ENCODE results near the gene CABLES1. TPM values are rescaled to one million over a fixed set of nuclear protein-coding genes. Genes with fewer than 3 reads are reported as not detected.

The CABLES1 gene
- total RNA-seq, 1 experiment from 2014 or later, result 16.2 TPM

DNA sequence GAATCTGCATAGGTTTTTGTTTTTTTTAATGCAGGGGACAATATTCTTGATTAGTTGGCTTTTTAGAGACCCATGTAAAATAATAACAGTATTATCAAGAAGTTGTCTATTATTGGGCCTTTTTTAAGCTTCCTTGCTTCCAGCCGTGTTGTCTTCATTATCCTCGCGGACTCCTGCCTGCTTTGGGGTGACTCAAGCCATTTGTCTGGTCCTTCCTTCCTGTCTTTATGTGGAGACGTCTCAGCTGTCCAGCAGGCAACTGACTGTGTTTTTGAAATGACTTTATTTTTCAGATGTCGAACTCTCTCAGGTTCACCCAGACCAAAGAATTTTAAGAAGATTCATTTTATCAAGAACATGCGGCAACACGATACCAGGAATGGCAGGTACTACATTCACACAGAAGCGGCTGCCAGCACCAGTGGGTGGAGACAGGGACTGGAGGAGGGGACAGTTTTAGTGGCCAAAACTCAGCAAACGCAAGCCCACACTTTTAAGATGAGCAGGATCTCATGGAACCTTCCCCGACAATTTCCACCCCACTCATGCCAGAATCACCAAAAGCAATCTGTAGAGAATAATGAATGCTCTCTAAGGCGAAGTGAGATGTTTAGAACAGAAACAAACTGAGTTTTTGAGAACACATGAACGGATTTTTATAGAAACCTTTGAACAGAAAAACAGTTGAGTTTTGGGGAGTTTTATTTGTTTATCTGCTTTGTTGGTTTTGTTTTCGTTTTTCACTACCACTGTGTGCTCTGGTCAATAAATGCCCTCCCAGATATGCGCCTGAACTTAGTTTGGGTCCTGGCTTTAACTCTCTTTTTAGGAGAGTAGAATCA lies 59.1 kb downstream of the CABLES1 start:
- Mint-ChIP-seq H3K9me3 (ENCODE audit: low read depth, unreplicated experiment) (no peaks in the 10 kb centered on the region), H3K36me3 (ENCODE audit: insufficient read depth, unreplicated experiment) (peaks cover 6% of the 10 kb centered on the region), H3K27ac (ENCODE audit: unreplicated experiment) (no peak overlapping the region), H3K4me1 (ENCODE audit: low read depth, unreplicated experiment) (no peaks in the 10 kb centered on the region), H3K27me3 (ENCODE audit: unreplicated experiment) (no peaks in the 10 kb centered on the region), H3K4me3 (ENCODE audit: low read depth, unreplicated experiment) (no peak overlapping the region)
- BruUV-seq (replicated peaks), result no TSS peak
- DNase-seq, result no peak
- CTCF ChIA-PET, result no interaction called here
- intact Hi-C loops (cut with micrococcal nuclease; ENCODE audit: unreplicated experiment), result no loop called here
- TF ChIP-seq, protein P1, sequence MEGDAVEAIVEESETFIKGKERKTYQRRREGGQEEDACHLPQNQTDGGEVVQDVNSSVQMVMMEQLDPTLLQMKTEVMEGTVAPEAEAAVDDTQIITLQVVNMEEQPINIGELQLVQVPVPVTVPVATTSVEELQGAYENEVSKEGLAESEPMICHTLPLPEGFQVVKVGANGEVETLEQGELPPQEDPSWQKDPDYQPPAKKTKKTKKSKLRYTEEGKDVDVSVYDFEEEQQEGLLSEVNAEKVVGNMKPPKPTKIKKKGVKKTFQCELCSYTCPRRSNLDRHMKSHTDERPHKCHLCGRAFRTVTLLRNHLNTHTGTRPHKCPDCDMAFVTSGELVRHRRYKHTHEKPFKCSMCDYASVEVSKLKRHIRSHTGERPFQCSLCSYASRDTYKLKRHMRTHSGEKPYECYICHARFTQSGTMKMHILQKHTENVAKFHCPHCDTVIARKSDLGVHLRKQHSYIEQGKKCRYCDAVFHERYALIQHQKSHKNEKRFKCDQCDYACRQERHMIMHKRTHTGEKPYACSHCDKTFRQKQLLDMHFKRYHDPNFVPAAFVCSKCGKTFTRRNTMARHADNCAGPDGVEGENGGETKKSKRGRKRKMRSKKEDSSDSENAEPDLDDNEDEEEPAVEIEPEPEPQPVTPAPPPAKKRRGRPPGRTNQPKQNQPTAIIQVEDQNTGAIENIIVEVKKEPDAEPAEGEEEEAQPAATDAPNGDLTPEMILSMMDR (IDR thresholded peaks at IDR 0.05; ENCODE audit: unreplicated experiment), result no peak

DNA sequence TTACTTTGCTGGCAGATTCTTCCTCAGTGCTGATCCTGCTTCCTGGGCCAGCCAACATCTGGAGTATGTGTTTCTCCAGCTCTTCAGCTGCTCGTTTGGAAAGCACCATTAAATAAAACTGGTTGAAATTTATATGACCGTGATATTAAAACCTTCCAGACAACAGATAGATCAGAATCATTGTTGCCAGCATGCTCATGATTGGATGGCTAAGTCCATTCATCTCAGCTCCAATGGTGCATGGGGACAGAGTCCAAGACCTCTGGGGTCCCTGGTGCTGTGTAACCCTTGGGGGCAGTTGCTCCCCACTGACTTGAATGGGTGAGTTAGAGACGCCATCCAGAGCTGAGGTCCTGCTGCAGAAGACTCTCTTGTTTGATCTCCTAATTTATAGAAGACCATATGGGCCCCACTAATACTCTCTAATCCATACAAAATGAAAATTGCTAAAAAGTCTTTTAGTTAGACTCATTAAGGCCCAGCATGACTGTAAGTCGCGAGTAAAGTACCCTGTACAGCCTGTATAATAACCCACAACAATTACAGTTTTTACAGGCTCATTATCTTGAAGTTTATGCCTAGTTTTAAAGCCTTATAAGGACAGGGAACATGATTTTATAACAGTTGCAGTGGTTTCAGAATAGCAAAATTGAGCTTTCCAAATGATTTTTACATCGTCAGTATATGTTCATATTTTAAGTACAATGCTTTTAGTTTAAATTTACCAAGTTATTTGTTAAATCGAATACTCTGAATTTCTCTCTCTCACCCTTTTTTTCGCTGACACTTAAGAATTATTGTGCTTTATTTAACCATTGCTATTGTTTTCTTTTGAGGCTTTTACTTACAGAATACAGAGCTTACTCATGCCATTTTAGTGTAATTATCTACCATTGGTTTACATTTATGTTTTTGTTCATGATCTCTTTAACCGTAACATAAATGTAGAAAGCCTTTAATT lies 60.0 kb downstream of the CABLES1 start:
- BruUV-seq (replicated peaks), result no TSS peak
- DNase-seq, result no peak
- intact Hi-C loops (cut with micrococcal nuclease; ENCODE audit: unreplicated experiment), result no loop called here
- peaks cover 6% of the 10 kb centered on the region for H3K36me3 Mint-ChIP-seq (ENCODE audit: insufficient read depth, unreplicated experiment)
- no peak overlapping the region for H3K4me3 Mint-ChIP-seq (ENCODE audit: low read depth, unreplicated experiment)
- CTCF ChIA-PET, result no interaction called here
- H3K4me1 Mint-ChIP-seq (ENCODE audit: low read depth, unreplicated experiment), result no peaks in the 10 kb centered on the region
- H3K27me3 Mint-ChIP-seq (ENCODE audit: unreplicated experiment), result no peaks in the 10 kb centered on the region
- no peaks in the 10 kb centered on the region for H3K9me3 Mint-ChIP-seq (ENCODE audit: low read depth, unreplicated experiment)
- TF ChIP-seq, protein P1 (IDR thresholded peaks at IDR 0.05; ENCODE audit: unreplicated experiment), result no peak
- H3K27ac Mint-ChIP-seq (ENCODE audit: unreplicated experiment), result no peak overlapping the region

DNA sequence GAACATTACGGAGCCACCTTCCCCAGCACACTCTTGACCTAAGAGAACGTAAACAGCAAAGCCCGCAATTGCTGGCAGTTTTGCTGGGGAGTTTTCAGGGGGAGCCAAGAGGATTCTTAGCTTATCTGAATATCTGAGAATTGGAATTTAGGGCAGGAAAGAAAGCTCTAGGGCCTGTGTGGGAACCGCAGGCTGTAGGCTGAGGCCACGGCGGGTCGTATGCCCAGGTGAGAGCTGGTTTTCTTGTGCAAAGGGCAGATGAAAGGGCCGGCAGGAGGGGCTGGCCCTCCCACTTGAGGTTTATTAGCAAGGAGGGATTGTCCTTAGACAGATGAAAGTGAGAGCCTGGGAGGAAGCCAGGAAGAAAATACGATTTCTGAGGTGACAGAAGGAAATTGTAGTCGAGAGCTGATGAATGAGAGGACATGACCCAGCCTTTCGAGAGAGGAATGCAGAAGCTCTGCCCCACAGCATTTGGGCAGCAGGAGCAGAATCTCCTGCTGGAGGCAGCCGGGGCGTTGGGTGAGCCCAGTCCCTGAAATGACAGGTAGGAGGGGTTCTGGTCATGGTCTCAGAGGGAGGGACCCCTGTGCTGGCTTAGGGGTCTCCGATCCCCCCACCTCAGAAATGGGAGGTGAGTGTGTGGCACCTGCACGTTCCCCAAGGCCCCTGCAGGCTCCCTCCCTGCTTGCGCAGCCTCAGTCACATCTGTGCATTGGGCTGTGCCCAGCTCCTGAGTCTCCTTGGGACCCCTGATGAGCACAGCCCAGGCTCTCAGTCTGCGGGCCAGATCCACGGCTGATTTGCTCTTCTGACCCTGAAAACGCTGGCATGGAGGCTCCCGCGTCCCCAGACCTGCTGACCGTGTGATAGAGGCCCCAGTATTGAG lies 61.1 kb downstream of the CABLES1 start:
- H3K4me3 Mint-ChIP-seq (ENCODE audit: low read depth, unreplicated experiment), result no peak overlapping the region
- TF ChIP-seq, protein P1 (IDR thresholded peaks at IDR 0.05; ENCODE audit: unreplicated experiment), result no peak

More for the DNA sequence above, 61.1 kb downstream of the CABLES1 start:
- no peak overlapping the region for H3K27ac Mint-ChIP-seq (ENCODE audit: unreplicated experiment)
- H3K27me3 Mint-ChIP-seq (ENCODE audit: unreplicated experiment), result no peaks in the 10 kb centered on the region
- CTCF ChIA-PET, result no interaction called here
- intact Hi-C loops (cut with micrococcal nuclease; ENCODE audit: unreplicated experiment), result no loop called here
- no TSS peak for BruUV-seq (replicated peaks)
- H3K9me3 Mint-ChIP-seq (ENCODE audit: low read depth, unreplicated experiment), result no peaks in the 10 kb centered on the region
- DNase-seq, result no peak
- peaks cover 6% of the 10 kb centered on the region for H3K36me3 Mint-ChIP-seq (ENCODE audit: insufficient read depth, unreplicated experiment)
- H3K4me1 Mint-ChIP-seq (ENCODE audit: low read depth, unreplicated experiment), result no peaks in the 10 kb centered on the region

Data from Calu3 (cell line).